Kidney glomerular epithelial cell (primary cell): ENCODE results near the gene YJU2.
"Not testable (repeated sequence)": the region's sequence is repeated elsewhere in the genome, so short reads cannot be mapped to it uniquely, and the experiment has no call there.

Source experiments
- DNase-seq: peaks from one replicate; lab custom pipeline; 2025; lab: John Stamatoyannopoulos, UW

The YJU2 gene

DNA sequence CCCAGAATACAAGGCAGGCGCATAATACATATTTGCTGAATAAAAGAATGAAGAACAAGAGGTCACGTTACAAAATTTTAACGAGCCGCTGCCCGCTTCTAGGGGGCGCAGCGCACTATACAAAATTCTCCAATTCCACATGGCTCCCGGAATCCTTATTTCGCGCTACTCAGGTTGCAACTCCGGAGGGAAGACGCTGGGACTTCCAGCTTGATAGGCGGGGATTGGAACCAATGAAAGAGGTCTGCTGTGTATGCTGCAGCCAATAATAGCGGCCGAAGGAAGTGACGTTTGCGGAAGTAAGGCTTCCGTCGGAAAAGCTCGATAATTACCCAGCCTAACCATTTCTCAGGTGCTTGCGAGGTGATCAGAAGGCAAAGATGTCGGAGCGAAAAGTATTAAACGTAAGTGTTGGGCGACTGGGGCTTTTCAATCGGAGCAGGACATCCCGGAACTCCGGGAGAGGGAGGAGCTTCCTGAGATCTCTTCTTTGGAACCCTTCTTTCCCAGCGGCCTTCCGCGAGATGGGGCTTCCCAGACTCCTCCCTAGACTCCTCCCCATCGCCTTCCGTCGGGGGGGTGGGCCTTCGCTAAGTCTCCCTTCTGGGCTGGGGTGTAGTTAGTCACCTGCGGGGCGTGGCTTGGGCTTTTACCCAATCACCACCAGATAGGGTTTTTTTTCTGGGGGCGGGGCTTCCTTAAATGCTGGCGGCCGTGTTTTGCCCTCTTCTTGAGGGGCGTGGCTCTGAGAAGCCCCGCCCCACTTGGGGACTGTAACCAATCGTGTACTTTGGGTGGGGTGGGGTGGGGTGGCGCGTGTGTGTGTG is at the start of gene YJU2:
Gene YJU2, plus strand, starts transcription at position 314 of the 827 bp plus-strand sequence. Its CDS starts 67 bp downstream, at position 381.
- peak; percentile 99 for DNase-seq

DNA sequence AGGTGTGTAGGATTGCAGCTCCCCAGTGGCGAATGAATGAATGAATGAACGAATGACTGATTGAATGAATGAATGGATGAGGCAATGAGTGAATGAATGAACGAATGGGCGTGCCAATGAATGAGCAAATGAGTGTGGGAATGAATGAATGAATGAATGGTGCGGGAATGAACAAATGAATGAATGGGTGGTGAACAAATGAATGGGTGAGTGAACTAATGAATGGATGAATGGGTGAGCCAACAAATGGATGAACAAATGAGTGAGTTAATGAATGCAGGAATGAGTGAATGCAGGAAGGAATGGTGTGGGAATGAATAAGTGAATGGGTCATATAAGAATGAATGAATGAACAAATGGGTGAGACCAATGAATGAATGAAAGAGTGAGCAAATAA is 49.7 kb upstream of the YJU2 start:
- DNase-seq: no peak

DNA sequence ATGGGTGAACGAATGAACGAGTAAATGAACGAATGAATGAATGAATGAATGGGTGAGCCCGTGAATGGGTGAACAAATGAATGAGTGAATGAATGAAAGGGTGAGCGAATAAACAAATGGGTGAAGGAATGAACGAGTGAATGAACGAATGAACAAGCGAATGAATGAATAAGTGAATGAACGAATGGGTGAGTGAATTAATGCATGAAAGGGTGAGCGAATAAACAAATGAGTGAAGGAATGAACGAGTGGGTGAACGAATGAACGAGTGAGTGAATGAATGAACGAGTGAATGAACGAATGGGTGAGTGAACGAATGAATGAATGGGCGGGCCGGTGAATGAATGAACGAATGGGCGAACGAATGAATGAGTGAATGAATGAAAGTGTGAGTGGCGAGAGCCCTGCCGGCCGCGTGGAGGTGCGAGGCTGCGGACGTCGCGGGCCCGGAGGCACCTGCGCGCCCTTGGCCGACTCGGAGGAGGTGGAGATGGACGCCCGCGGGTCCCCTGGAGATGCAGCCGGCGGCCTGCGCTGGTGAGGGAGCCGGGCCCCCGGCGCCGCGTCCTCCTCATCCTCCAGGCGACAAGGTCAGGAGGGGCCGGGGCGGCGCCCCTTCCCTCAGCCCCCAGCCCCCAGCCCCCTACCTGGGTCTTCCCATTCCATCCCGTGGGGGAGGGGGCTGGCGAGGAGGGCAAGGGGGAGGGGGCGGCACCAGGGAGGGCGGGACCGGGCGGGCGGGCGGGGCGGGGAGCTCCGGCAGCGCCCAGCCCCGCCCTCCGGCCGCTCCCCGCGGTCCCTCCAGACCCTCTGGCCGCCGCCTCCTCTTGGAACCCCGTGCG is 49.0 kb upstream of the YJU2 start:
- no peak for DNase-seq

DNA sequence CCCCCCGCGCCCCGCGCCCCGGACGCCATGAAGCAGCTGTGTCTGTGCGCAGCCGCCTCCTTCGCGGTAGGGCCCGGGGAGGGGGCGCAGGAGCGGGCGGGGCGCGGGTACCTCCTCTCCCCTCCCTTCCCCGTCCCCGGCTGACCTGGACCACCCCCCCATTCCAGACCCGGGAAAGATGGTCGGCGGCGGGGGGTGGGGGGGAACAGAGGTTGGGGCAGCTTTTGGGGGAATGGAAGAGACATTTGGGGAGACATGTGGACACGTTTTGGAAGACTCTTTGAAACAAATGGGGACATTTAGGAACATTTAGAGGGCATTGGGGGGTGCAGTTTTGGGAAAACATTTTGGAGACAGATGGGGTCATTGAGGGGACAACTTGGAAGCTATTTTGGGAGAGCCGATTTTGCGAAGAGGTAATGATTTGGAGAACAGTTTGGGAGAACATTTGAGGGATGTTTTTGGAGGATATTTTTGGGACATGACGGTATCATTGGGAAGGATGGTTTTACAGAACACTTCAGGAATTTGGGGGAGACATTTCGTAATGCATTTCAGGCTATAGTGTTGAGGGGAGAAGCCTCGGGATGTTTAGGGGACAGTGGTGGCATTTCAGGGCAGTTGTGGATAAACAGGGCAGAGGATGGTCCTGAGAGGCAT is 48.3 kb upstream of the YJU2 start:
- DNase-seq: no peak

DNA sequence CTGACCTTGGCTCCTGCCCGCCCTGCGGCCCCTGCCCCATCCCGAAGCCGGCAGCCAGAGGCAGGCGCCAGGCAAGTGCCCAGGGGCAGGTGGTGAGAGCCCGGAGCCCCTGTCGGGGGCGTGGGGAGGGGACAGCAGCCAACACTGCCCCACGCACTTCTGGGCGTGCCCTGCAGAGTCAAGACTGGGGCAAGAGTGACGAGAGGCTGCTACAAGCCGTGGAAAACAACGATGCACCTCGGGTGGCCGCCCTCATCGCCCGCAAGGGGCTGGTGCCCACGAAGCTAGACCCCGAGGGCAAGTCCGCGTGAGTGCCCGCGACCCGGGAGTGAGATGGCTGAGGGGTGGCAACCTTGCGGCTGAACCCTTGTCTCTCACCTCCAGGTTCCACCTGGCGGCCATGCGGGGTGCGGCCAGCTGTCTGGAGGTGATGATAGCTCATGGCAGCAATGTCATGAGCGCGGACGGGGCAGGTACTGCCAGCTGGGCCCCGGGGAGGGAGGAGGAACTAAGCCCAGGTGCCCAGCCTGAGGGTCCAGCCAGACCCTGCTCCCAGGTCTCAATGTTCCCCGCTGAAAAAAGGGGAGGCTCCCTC is 47.1 kb upstream of the YJU2 start:
- no peak for DNase-seq

DNA sequence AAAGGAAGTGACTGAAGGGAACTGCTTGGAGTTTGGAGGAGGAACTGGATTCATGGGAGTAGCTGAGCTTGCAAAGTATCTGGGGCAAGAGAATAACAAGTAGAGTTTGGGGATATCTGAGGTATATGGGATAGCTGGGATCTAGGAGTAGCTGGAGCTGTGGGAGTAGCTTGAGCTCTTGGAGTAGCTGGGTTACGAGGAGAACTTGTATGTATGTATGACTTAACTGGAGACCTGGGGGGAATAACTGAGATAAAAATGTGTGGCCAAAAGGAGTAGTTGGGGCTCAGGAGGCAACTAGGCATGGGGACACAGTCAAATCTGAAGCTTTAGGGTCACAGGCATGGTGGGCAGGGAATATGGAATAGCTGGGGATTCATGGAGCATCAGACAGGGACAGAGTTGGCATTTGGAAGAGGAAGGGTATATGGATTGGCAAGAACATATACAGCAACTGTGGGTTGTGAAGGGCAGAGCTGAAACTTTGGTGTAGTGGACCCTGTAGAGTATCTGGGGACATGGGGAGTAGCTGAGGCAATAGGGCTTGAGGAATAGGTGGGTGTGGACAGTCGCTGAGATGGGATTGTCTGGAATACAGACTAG is 45.8 kb upstream of the YJU2 start:
- DNase-seq: no peak

DNA sequence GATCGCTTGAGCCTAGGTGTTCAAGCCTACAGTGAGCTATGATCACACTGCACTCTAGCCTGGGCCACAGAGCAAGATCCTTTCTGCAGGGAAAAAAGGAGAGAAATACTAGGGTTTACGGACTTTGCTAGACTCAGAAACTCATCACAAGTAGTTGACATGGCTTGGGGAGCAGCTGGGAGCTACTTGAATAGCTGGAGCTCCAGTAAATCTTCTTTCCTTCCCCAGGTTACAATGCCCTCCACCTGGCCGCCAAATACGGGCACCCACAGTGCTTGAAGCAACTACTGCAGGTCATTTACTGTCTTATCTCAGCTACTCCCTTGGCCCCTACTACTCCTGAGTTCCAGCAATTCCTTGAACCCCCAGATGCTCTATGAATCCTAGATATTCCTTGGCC is 45.1 kb upstream of the YJU2 start:
- no peak for DNase-seq

DNA sequence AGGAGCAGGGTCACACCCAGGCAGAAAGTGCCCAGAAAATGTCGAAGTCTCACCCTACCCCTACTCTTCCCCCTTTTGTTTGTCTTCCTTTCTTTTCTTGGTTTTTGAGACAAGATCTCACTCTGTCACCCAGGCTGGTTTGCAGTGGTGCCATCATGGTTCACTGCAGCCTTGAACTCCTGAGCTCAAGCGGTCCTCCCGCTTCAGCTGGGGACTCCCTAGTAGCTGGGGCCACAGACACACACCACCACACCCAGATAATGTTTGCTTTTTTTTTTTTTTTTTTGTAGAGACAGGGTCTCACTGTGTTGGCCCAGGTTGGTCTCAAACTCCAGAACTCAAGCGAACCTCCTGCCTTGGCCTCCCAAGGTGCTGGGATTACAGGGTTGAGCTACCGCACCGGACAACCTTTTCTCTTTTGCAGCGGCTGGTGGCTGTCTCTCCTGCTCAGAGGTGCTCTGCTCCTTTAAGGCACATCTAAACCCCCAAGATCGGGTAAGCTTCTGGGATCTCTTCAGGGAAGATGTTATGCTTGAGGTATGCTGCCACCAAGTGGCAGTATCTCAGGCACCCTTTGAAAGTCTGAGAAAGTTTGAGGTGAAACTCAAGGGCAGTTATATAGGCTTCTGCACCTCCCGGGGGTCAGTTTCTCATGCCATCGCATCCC is 39.9 kb upstream of the YJU2 start:
- DNase-seq: no peak

DNA sequence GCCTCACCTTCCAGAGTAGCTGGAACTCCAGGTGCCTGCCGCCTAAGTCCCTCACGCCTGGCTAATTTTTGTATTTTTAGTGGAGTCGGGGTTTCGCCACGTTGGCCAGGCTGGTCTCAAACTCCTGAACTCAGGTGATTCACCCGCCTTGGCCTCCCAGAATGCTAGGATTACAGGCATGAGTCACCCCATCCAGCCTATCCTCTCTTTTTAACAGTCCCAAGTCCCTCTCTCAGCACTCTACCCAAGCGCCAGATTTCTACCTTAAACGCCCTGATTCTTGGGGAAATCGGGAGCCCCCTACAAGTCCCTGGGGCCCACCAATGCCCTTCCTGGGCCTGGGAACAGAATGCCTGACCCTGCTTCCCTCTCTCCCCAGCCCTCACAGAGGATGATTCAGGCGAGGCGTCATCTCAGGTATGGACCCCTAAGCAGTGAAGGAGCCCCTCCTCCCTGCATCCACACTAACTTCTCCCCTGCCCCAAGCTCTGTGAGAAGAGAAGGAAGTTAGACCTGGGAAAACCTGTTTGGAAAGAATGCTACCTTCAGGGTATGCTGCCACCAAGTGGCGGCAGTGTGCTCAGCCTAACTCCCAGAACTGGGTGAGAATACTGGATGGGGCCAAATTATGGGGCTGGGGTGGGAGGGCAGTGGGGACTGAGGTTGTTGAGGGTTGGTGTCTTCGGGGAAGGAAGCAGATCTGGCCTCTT is 38.3 kb upstream of the YJU2 start:
- DNase-seq: peak; percentile 31

DNA sequence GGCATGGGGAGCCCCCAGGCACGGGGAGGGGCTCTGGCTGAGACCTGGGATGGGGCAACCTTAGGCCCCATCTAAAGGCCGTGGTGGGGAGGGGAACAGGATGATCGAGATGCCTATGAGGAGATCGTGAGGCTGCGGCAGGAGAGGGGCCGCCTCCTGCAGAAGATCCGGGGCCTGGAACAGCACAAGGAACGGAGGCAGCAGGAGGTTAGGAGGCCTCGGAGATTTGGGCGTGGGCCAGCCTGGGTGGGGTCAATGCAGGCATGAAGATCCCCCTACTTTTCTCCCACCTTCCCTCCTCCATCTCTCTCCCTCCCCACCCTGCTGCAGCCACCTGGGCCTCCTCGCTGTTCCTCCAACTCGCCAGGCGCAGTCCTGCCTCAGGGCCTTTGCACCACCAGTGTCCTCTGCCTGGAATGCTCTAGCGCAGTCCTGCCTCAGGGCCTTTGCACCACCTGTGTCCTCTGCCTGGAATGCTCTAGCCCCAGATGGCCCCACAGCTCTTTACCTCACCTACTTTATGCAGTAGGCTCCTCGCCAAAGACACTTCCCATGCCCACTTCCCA is 36.6 kb upstream of the YJU2 start:
- no peak for DNase-seq

DNA sequence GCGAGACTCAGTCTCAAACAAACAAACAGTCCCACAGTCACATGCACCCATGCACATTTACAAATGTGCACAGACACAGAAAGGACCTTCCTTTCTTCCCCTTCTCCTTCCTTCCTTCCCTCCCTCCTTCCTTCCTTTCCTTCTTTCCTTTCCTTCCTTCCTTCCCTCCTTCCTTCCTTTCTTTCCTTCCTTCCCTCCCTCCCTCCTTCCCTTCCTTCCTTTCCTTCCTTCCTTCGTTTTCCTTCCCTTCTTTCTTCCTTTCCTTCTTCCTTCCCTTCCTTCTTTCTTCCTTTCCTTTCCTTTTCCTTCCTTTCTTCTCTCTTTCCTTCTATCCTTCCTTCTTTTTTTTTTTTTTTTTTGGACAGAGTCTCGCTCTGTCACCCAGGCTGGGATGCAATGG is 33.8 kb upstream of the YJU2 start:
- no peak for DNase-seq

DNA sequence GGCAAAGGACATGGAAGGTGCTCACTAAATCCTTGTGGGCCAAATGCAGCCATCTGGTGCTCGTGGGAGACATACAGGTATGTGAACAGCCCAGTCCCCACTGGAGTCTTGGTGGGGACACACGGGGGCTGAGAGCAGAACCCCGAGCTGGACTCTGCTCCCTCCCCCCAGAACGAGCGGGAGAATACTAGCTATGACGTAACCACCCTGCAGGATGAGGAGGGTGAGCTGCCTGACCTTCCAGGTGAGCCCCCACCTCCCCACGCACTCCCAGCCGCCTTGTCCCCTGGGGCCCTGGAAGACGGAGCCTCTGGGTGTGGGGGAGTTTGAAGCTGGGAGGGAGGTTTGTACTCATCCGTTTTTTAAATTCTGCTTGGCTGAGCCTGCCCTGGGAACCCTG is 31.1 kb upstream of the YJU2 start:
- DNase-seq: no peak

DNA sequence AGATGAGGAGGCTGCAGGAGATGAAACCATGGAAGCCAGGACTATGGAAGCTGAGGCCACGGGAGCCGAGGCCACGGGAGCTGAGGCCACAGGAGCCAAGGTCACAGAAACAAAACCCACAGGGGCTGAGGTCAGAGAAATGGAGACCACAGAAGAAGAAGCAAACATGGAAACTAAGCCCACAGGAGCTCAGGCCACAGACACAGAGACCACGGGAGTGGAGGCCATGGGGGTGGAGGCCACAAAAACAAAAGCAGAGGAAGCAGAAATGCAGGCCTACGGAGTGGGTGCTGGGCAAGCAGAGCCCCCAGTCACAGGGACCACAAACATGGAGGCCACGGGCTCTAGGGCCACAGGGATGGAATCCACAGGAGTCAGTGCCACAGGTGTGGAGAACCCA is 30.0 kb upstream of the YJU2 start:
- no peak for DNase-seq

DNA sequence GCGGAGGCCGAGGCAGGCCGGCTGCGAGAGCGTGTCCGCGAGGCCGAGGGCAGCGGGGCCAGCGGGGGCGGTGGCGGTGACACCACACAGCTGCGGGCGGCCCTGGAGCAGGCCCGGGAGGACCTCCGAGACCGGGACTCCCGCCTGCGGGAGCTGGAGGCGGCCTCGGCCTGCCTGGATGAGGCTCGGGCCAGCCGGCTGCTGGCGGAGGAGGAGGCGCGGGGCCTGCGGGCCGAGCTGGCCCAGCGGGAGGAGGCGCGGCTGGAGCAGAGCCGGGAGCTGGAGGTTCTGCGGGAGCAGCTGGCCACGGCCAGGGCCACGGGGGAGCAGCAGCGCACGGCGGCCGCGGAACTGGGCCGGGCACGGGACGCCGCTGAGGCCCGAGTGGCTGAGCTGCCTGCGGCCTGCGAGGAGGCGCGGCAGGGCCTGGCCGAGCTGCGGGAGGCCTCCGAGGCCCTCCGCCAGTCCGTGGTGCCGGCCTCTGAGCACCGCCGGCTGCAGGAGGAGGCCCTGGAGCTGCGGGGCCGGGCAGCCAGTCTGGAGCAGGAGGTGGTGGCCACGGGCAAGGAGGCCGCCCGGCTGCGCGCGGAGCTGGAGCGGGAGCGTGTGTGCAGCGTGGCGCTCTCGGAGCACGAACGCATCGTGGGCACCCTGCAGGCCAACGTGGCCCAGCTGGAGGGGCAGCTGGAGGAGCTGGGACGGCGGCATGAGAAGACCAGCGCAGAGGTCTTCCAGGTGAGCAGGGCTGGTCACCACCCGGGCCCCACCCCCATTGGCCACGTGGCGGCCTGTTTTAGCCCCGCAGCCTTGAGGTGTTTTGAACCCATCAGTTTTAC is 29.2 kb upstream of the YJU2 start:
- no peak for DNase-seq

DNA sequence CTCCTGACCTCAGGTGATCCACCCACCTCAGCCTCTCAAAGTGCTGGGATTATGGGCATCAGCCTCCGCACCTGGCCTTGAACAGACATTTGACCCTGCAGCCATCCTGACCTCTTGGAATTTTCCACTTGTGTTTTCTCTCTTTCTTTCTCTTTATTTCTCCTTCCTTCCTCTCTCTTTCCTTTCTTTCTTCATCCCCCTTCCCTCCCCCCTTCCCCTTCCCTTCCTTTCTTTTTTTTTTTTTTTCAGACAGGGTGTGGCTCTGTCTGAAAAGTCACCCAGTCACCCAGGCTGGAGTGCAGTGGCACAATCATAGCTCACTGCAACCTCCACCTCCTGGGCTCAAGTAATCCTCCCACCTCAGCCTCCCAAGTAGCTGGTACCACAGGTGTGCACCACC is 28.4 kb upstream of the YJU2 start:
- not testable (repeated sequence) for DNase-seq

DNA sequence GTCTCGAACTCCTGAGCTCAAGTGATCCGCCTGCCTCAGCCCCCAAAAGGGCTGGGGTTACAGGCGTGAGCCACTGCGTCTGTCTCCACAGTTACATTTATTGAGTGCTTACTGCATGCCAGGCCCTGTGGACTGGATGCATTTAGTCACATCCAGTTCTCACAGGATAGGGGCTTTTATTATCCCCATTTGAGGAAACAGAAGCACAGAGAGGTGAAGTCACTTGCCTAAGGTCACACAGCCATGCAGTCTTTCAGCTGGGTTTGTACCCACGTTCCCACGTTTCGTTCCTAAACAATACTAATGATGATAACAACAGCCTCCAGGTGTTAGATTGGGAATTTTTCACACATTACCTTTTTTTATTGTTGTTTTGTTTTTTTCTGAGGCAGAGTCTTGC is 26.7 kb upstream of the YJU2 start:
- no peak for DNase-seq

DNA sequence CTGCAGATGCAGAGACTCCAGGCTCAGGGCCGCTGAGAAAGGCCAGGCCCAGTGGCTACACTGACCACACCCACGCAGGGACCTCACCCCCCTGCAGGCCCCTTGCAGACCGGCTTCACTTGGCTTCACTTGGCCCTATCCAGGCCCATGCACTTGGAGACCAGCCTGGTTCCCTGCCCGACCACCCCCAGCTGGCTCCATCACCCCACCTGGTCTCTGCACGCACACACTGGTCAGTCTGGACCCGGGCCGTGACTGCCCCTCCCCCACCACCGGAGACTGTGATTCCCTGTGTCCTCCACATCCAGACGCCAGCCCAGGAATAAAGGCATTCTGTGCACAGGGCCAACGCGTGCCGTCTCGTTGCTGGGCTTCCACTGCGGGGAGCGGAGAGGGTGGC is 22.4 kb upstream of the YJU2 start:
- DNase-seq: no peak

DNA sequence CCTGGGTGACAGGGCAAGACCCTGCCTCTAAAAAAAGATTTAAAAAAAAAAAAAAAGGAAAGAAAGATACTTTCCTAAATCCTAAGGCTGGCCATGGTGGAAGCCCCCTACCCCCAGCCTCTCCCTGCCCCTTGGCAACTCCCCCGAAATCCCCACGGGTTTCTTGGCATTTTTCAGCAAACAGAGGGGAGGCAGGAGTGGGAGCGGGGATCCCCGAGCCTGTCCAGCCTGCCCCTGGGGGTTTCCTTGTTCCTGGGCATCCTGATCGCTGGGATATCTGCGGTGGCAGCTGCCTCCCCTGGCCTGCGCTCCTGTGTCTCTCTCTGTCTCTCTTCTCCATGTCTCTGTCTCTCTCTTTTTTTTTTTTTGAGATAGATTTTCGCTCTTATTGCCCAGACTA is 21.0 kb upstream of the YJU2 start:
- no peak for DNase-seq

DNA sequence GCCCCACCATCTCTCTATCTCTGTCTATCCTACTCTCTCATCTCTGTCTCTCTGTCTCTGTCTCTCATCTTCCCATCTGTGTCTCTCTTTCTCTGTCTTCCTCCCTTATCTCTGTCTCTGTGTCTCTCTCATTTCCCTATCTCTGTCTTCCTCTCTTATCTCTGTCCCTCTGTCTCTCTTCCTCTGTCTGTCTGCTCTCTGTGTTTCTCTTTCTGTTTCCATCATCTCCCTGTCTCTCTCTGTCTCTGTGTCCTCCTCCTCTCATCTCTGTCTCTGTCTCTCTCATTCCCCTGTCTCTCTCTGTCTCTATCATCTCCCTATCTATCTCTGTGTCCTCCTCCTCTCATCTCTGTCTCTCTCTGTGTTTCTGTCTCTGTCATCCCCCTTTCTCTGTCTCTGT is 19.1 kb upstream of the YJU2 start:
- no peak for DNase-seq
